Jurkat, Clone E6-1 (cell line): ENCODE data around the gene FAM111A.
A peak's percentile ranks its signal among the peaks of the same experiment; 100 is the strongest.

Source experiments
- DNase-seq: peaks from one replicate; pipeline ENCODE4 v3.0.0-alpha.2; 2011; ENCODE audit warnings: low read depth, low spot score
- H3K4me3 ChIP-seq: 2 replicates; pipeline ENCODE4 v1.5.1; 2011; ENCODE audit warnings: mild to moderate bottlenecking, low read length, control low read depth, moderate library complexity

The FAM111A gene

DNA sequence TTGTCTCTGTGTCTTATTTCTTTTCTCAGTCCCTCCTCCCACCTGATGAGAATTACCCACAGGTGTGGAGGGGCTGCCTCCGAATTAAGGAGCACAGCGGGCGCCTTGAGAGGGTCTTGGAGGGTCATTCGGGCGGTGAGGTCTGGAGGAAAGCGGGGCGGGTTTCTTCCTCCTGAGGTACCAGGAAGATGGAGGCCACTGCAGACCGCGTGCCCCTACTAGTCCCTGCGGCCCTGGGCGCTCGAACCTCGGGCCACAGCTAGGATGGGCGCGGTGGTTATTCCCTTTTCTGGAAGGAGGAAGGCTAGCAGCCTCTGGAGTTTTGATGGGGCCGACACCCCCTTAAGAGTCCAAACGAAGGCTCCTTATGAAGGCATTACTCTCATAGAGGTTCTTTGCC lies 5.5 kb upstream of the FAM111A start:
- H3K4me3 ChIP-seq: no peak overlapping the region

GRCh38 chr11:59138643-59139042 lies 4.0 kb upstream of the FAM111A start:
- no peak for DNase-seq
- H3K4me3 ChIP-seq: no peak overlapping the region

More for the DNA sequence above, 5.5 kb upstream of the FAM111A start:
- DNase-seq: no peak

- no peak for DNase-seq
- H3K4me3 ChIP-seq: no peak overlapping the region
Measured at GRCh38 chr11:59141191-59141590, 1.5 kb upstream of the FAM111A start.

GRCh38 chr11:59141673-59142460 lies 789 bp upstream of the FAM111A start:
- DNase-seq: no peak

GRCh38 chr11:59144096-59144495 lies 1.4 kb downstream of the FAM111A start:
- peak overlapping the region; percentile 74 for H3K4me3 ChIP-seq
- DNase-seq: peak; percentile 11

More at GRCh38 chr11:59141673-59142460, 789 bp upstream of the FAM111A start:
- H3K4me3 ChIP-seq: peak overlapping the region; percentile 74

GRCh38 chr11:59144579-59145345 lies 2.1 kb downstream of the FAM111A start:
- H3K4me3 ChIP-seq: peak overlapping the region; percentile 74
- peak; percentile 94 for DNase-seq

- H3K4me3 ChIP-seq: peak overlapping the region; percentile 74
- no peak for DNase-seq
Measured at GRCh38 chr11:59145534-59145933, 2.9 kb downstream of the FAM111A start.

DNA sequence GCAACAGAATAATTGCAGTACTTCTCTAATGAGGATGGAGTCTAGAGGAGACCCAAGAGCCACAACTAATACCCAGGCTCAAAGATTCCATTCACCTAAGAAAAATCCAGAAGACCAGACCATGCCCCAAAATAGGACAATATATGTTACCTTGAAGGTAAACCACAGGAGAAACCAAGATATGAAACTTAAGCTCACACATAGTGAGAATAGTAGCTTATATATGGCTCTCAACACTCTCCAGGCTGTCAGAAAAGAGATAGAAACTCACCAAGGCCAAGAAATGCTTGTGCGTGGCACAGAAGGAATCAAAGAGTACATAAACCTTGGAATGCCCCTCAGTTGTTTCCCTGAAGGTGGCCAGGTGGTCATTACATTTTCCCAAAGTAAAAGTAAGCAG lies 9.1 kb downstream of the FAM111A start:
- H3K4me3 ChIP-seq: no peak overlapping the region
- no peak for DNase-seq

- H3K4me3 ChIP-seq: no peak overlapping the region
- no peak for DNase-seq
Measured at GRCh38 chr11:59152312-59152951, 9.8 kb downstream of the FAM111A start.

GRCh38 chr11:59154610-59155009 lies 12.0 kb downstream of the FAM111A start:
- no peak overlapping the region for H3K4me3 ChIP-seq
- DNase-seq: peak; percentile 19

DNA sequence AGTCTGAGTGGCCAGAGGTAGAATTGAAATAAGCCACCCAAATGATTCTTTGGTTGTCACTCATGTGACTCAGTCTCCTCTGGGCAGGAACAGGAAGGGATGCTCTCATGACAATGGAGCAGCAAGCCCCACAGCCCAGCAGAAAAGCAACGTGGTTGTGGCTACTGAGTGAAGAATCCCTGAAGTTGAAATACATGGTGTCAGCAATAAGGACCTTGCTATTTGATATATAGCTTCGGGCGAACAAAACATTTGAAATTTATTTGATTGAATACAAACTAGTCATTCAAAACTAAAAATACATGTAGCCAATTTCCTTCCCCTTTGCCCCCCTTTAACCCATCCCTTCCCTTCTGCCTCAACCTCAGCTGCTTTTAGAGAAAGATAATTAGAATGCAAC lies 14.8 kb downstream of the FAM111A start:
- DNase-seq: no peak

GRCh38 chr11:59158206-59159068 lies 15.8 kb downstream of the FAM111A start:
- peak; percentile 69 for DNase-seq
- H3K4me3 ChIP-seq: no peak overlapping the region

More for the DNA sequence above, 14.8 kb downstream of the FAM111A start:
- no peak overlapping the region for H3K4me3 ChIP-seq

- no peak overlapping the region for H3K4me3 ChIP-seq
- no peak for DNase-seq
Measured at GRCh38 chr11:59164028-59164427, 21.4 kb downstream of the FAM111A start.

- H3K4me3 ChIP-seq: peak within 1 kb of the TSS; percentile 60
- DNase-seq: peak; percentile 82
Measured at GRCh38 chr11:59171508-59172322, 29.1 kb downstream of the FAM111A start, which contains the start of gene DTX4. Gene DTX4 (plus strand): TSS chr11:59172132. CDS start chr11:59172596, 464 bp downstream.

- peak overlapping the region; percentile 60 for H3K4me3 ChIP-seq
- no peak for DNase-seq
Measured at GRCh38 chr11:59172345-59173079, 29.9 kb downstream of the FAM111A start.

DNA sequence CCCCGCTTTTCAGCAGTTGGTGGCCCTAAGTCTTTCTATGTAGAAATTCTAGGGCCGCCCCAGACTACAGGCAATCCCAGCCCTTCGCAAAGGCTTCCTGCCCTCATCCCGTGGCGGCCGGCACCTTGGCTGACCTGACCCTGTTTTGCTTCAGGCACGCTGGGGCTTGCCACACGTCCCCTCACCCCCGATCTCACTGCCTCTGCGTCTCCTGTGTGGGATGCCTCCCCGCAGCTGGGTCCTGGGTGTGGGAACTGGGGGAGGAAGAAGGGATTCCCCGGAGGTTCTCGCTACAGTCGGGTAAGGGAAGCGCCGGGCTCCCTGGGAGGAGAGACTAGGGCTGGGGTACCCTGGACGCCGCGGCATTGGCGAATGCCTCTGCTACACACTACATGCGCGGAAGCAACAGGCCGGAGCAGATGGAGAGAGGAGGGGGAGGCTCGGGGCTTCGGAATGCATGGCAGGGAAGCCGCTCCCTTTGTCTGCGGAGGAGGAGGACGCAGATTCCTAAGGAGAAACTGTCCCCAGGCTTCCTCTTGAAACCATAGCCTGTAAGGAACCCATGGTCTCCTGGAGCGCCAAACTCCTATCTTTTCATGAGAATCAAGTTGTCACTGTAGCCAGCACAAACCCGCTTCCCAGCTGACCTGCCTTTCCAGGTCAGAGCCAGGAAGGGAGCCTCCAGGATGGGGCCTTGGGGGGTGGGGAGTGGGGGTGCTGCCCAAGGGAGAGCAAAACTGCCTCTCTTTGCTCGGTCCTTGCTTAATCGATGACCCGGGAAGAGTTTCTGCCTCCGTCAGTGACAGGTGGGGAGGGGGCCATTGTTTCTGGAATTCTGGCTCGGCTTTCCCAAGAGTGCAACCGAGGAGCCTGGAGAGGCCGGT lies 30.7 kb downstream of the FAM111A start:
- DNase-seq: no peak
- H3K4me3 ChIP-seq: no peak overlapping the region; the same call in 1 of the 2 replicates
